ENCODE measurements around the gene S100A1.

Gene S100A1

GRCh38 chr1:153616917-153617311 is 11.3 kb upstream of the S100A1 start:
- peaks cover 34% of the 10 kb centered on the region for H3K4me1 ChIP-seq (ENCODE audit: control insufficient read depth, insufficient read depth, low read length, unreplicated experiment)
- peaks cover 17% of the 10 kb centered on the region for H3K79me2 ChIP-seq (ENCODE audit: control insufficient read depth, insufficient read depth, low read length, unreplicated experiment)
- H3K27ac ChIP-seq (ENCODE audit: low read depth, low read length) = no peak overlapping the region
- H3K36me3 ChIP-seq (ENCODE audit: insufficient read depth, low read length) = peaks cover 3% of the 10 kb centered on the region
- H3K4me3 ChIP-seq (ENCODE audit: low read depth, low read length) = no peak overlapping the region
- H2AFZ ChIP-seq (ENCODE audit: low read length, unreplicated experiment) = no peak overlapping the region
- no peaks in the 10 kb centered on the region for H3K27me3 ChIP-seq (ENCODE audit: insufficient read depth, low read length)

DNA sequence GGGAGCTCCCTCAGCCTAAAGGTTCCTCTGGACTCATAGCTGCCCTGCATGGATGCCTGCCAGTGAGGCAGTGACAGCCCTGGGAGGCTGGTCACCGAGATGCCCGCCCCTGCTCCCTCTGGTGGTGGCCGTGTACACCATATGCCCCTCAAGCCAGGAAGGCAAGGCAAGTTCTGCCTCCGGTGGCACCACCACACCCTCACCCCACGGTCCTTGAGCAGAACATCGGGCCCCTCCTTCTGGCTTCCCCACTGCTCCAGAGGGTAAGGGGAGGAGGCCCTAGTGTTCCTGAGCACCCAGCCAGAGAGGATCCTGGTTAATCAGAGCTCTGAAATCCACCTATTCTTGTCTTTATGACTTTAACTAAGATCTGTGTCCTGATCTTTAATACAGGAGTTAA is 10.6 kb upstream of the S100A1 start:
- Histone ChIP-seq H3K27me3 (ENCODE audit: insufficient read depth, low read length) (no peaks in the 10 kb centered on the region), H3K36me3 (ENCODE audit: insufficient read depth, low read length) (peaks cover 3% of the 10 kb centered on the region), H2AFZ (ENCODE audit: low read length, unreplicated experiment) (no peak overlapping the region), H3K27ac (ENCODE audit: low read depth, low read length) (peak overlapping the region; percentile 10; the same call in 1 of the 2 replicates), H3K4me1 (ENCODE audit: control insufficient read depth, insufficient read depth, low read length, unreplicated experiment) (peaks cover 34% of the 10 kb centered on the region), H3K79me2 (ENCODE audit: control insufficient read depth, insufficient read depth, low read length, unreplicated experiment) (peaks cover 10% of the 10 kb centered on the region), H3K4me3 (ENCODE audit: low read depth, low read length) (no peak overlapping the region)

DNA sequence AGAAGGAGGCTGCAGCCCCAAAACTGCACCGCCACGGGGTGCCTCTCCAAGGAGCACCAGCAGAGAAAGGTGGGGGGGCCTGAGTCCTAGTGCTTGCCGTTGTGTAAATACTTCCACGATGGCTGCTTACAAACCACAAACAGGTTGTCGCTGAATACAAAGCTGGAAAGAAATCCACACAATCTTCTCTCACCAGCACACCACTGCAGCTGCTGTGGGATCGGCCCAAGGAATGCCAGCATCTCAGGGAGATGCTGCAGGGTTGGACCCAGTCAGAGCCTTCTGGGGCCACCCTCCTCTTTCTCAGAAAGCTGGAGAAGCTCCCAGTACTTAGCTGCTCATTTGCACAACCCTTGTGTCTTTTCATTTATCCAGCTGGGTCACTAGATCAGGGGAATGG is 9.1 kb upstream of the S100A1 start:
- peaks cover 7% of the 10 kb centered on the region for H3K79me2 ChIP-seq (ENCODE audit: control insufficient read depth, insufficient read depth, low read length, unreplicated experiment)
- H3K4me1 ChIP-seq (ENCODE audit: control insufficient read depth, insufficient read depth, low read length, unreplicated experiment) = peaks cover 25% of the 10 kb centered on the region
- H3K36me3 ChIP-seq (ENCODE audit: insufficient read depth, low read length) = peaks cover 3% of the 10 kb centered on the region
- no peak overlapping the region for H3K27ac ChIP-seq (ENCODE audit: low read depth, low read length)
- H3K27me3 ChIP-seq (ENCODE audit: insufficient read depth, low read length) = no peaks in the 10 kb centered on the region
- no peak overlapping the region for H2AFZ ChIP-seq (ENCODE audit: low read length, unreplicated experiment)
- H3K4me3 ChIP-seq (ENCODE audit: low read depth, low read length) = no peak overlapping the region

GRCh38 chr1:153623101-153623500 is 5.1 kb upstream of the S100A1 start:
- Histone ChIP-seq H3K27ac (ENCODE audit: low read depth, low read length) (no peak overlapping the region), H3K4me1 (ENCODE audit: control insufficient read depth, insufficient read depth, low read length, unreplicated experiment) (peaks cover 18% of the 10 kb centered on the region), H3K79me2 (ENCODE audit: control insufficient read depth, insufficient read depth, low read length, unreplicated experiment) (peaks cover 30% of the 10 kb centered on the region), H3K27me3 (ENCODE audit: insufficient read depth, low read length) (no peaks in the 10 kb centered on the region), H3K36me3 (ENCODE audit: insufficient read depth, low read length) (peaks cover 3% of the 10 kb centered on the region), H2AFZ (ENCODE audit: low read length, unreplicated experiment) (no peak overlapping the region), H3K4me3 (ENCODE audit: low read depth, low read length) (no peak overlapping the region)

- H3K4me3 ChIP-seq (ENCODE audit: low read depth, low read length) = peak overlapping the region; percentile 88; the same call in 1 of the 2 replicates
- H3K4me1 ChIP-seq (ENCODE audit: control insufficient read depth, insufficient read depth, low read length, unreplicated experiment) = peaks cover 18% of the 10 kb centered on the region
- no peaks in the 10 kb centered on the region for H3K27me3 ChIP-seq (ENCODE audit: insufficient read depth, low read length)
- H3K36me3 ChIP-seq (ENCODE audit: insufficient read depth, low read length) = no peaks in the 10 kb centered on the region
- H3K79me2 ChIP-seq (ENCODE audit: control insufficient read depth, insufficient read depth, low read length, unreplicated experiment) = peaks cover 30% of the 10 kb centered on the region
- no peak overlapping the region for H2AFZ ChIP-seq (ENCODE audit: low read length, unreplicated experiment)
- H3K27ac ChIP-seq (ENCODE audit: low read depth, low read length) = no peak overlapping the region
These were observed 3.1 kb upstream of the S100A1 start for GRCh38 chr1:153624965-153625611.

DNA sequence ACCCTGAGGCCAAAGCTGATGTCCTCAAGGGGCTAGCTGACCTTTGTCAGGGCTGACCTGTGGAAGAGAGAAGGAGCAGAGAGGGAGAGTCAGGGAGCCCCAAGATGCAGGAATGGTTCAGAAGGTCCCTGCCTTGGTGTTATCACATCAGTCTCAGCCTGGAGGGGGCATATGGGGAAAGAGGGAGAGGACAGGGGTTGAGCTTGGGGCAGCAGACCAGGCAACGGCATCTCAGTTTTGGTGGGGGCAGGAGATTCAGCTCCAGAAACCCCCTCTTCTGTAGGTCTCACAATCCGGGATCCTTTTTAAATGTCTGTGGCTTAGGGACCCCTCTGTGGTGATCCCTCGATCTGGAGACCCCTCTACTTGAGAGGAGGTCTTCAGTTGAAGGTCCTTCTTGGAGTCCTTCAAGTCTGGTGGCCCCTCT is 1.7 kb upstream of the S100A1 start:
- Histone ChIP-seq H3K36me3 (ENCODE audit: insufficient read depth, low read length) (no peaks in the 10 kb centered on the region), H2AFZ (ENCODE audit: low read length, unreplicated experiment) (no peak overlapping the region), H3K79me2 (ENCODE audit: control insufficient read depth, insufficient read depth, low read length, unreplicated experiment) (peaks cover 30% of the 10 kb centered on the region), H3K4me3 (ENCODE audit: low read depth, low read length) (peak overlapping the region; percentile 88), H3K27ac (ENCODE audit: low read depth, low read length) (peak overlapping the region; percentile 84), H3K4me1 (ENCODE audit: control insufficient read depth, insufficient read depth, low read length, unreplicated experiment) (peaks cover 18% of the 10 kb centered on the region), H3K27me3 (ENCODE audit: insufficient read depth, low read length) (no peaks in the 10 kb centered on the region)

DNA sequence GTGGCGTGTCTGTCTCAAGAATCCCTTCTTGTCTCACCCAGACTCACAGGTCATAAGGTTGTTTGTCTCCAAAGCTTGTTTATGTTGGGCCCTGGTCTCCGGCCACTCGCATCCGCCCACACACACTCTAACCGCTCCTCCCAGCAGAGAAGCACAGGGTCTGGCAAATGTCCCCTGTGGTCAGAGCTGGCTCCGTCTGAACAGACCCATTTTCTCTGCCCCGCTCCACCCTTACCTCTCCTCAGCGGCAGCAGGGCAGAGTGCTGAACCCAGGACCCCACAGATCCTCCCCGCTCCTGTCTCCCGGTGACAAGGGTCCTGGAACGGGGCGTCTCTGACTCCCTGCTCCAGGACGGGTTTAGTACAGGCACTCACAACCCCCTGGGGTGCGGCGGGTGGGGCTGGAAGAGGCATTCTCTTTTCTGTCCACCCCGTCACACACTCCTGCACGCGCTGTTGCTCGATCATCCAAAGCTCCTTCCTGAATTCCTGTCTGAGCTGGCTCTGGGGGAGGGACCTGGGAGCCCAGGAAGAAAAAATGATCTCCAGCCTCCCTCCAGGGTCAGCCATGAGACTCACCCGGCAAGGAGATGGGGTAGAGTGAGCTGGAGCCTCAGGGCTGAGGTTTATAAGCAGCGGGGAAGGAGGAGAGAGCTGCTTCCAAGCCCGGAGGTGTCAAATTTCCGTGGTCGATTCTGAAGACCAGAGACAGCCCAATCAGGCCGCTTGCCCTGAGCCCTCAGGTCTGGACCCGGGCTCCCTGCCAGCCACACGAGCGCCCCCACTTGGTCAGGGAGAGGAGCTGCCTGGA is 1.1 kb upstream of the S100A1 start, which contains the start of gene S100A13:
S100A13 (minus strand) TSS at position 602 of the 811 bp plus-strand sequence. CDS start 1,033 bp downstream, outside the sequence.
- Histone ChIP-seq H3K36me3 (ENCODE audit: insufficient read depth, low read length) (no peaks in the 10 kb centered on the region), H3K79me2 (ENCODE audit: control insufficient read depth, insufficient read depth, low read length, unreplicated experiment) (peaks cover 30% of the 10 kb centered on the region), H3K4me3 (ENCODE audit: low read depth, low read length) (peak within 1 kb of the TSS; percentile 88), H3K27ac (ENCODE audit: low read depth, low read length) (peak within 1 kb of the TSS; percentile 84), H3K4me1 (ENCODE audit: control insufficient read depth, insufficient read depth, low read length, unreplicated experiment) (peaks cover 18% of the 10 kb centered on the region), H2AFZ (ENCODE audit: low read length, unreplicated experiment) (peak within 1 kb of the TSS; percentile 28), H3K27me3 (ENCODE audit: insufficient read depth, low read length) (no peaks in the 10 kb centered on the region)

GRCh38 chr1:153628638-153629342 is 556 bp downstream of the S100A1 start:
- H3K27me3 ChIP-seq (ENCODE audit: insufficient read depth, low read length) = no peaks in the 10 kb centered on the region

GRCh38 chr1:153629343-153629665 is 1.1 kb downstream of the S100A1 start:
- Histone ChIP-seq H3K4me1 (ENCODE audit: control insufficient read depth, insufficient read depth, low read length, unreplicated experiment) (peaks cover 22% of the 10 kb centered on the region), H2AFZ (ENCODE audit: low read length, unreplicated experiment) (no peak overlapping the region), H3K79me2 (ENCODE audit: control insufficient read depth, insufficient read depth, low read length, unreplicated experiment) (peaks cover 22% of the 10 kb centered on the region), H3K36me3 (ENCODE audit: insufficient read depth, low read length) (0 out of 2 replicates have a peak, but pooled peaks cover 3% of the 10 kb centered on the region), H3K4me3 (ENCODE audit: low read depth, low read length) (no peak overlapping the region), H3K27ac (ENCODE audit: low read depth, low read length) (no peak overlapping the region), H3K27me3 (ENCODE audit: insufficient read depth, low read length) (no peaks in the 10 kb centered on the region)

More at GRCh38 chr1:153628638-153629342, 556 bp downstream of the S100A1 start:
- Histone ChIP-seq H3K36me3 (ENCODE audit: insufficient read depth, low read length) (0 out of 2 replicates have a peak, but pooled peaks cover 3% of the 10 kb centered on the region), H3K27ac (ENCODE audit: low read depth, low read length) (no peak overlapping the region), H2AFZ (ENCODE audit: low read length, unreplicated experiment) (no peak overlapping the region), H3K4me3 (ENCODE audit: low read depth, low read length) (no peak overlapping the region), H3K79me2 (ENCODE audit: control insufficient read depth, insufficient read depth, low read length, unreplicated experiment) (peaks cover 27% of the 10 kb centered on the region), H3K4me1 (ENCODE audit: control insufficient read depth, insufficient read depth, low read length, unreplicated experiment) (peaks cover 22% of the 10 kb centered on the region)

- Histone ChIP-seq H3K27ac (ENCODE audit: low read depth, low read length) (no peak overlapping the region), H3K36me3 (ENCODE audit: insufficient read depth, low read length) (0 out of 2 replicates have a peak, but pooled peaks cover 3% of the 10 kb centered on the region), H3K4me1 (ENCODE audit: control insufficient read depth, insufficient read depth, low read length, unreplicated experiment) (peaks cover 22% of the 10 kb centered on the region), H3K27me3 (ENCODE audit: insufficient read depth, low read length) (no peaks in the 10 kb centered on the region), H2AFZ (ENCODE audit: low read length, unreplicated experiment) (no peak overlapping the region), H3K4me3 (ENCODE audit: low read depth, low read length) (no peak overlapping the region), H3K79me2 (ENCODE audit: control insufficient read depth, insufficient read depth, low read length, unreplicated experiment) (peaks cover 25% of the 10 kb centered on the region)
These were observed 1.7 kb downstream of the S100A1 start for GRCh38 chr1:153629971-153630370.

Measured in ACC112 (cell line).